ENCODE measurements around the gene CNTNAP1. TPM values are rescaled to one million over a fixed set of nuclear protein-coding genes. Genes with fewer than 3 reads are reported as not detected.
"Not testable (repeated sequence)": the region's sequence is repeated elsewhere in the genome, so short reads cannot be mapped to it uniquely, and the experiment has no call there.

CNTNAP1 gene
- total RNA-seq, 1 experiment from 2014 or later, result 6.4 TPM

DNA sequence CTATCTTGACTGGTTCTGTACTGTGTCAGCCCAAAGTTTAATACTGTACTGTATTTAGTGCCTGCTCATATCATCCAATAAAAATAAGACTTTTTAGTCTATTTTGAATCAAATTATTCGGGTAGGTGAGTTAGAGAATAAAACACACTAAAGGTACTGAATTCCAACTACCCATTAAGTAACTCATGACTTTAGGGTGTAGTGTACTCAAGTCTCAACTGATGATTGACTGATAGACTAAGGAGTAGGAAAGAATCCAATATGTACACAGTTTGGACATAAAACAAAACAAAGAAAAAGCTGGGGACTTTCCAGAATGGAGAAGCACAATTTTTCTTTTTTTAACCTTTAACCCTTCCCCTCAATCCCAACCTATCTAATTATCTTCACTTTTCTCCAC lies 58.4 kb downstream of the CNTNAP1 start:
- DNase-seq (ENCODE audit: low read depth, low spot score), result no peak
- intact Hi-C loops (cut with micrococcal nuclease), result no loop called here
- ChIA-PET RAD21 (ENCODE audit: low non-redundant PET in 1 of 2, low total read pairs in 2 of 2, uncharacterized antibody in 2 of 2, unreplicated experiment in 2 of 2) (no interaction called here), POLR2A (no interaction called here), CTCF (no interaction called here)
- Histone ChIP-seq H3K4me2 (ENCODE audit: low read length) (no peak overlapping the region), H3K27ac (ENCODE audit: low read depth, low read length) (no peak overlapping the region), H3K4me1 (ENCODE audit: control insufficient read depth in 1 of 2, insufficient read depth in 2 of 2, low read length in 2 of 2) (peaks cover 7 to 14% of the 10 kb centered on the region in 2 experiments), H3K9me2 (ENCODE audit: insufficient read depth) (no peaks in the 10 kb centered on the region), H3K9me3 (ENCODE audit: control insufficient read depth in 1 of 2, insufficient read depth in 1 of 2, low read depth in 1 of 2, low read length in 2 of 2) (no peaks in the 10 kb centered on the region), H3K36me3 (ENCODE audit: control insufficient read depth in 1 of 2, insufficient read depth in 2 of 2, low read length in 2 of 2) (no peaks in the 10 kb centered on the region), H3K27me3 (ENCODE audit: insufficient read depth, low read length) (no peaks in the 10 kb centered on the region), H3K4me3 (replicated peaks in 1 of 2; ENCODE audit: low read depth in 1 of 2, low read length in 2 of 2) (no peak overlapping the region), H4K20me1 (ENCODE audit: insufficient read depth) (no peaks in the 10 kb centered on the region), H3K9ac (ENCODE audit: low read length) (no peak overlapping the region), H3K79me2 (ENCODE audit: insufficient read depth, low read length) (peaks cover 23% of the 10 kb centered on the region), H2AFZ (ENCODE audit: low read depth, low read length, poor library complexity, severe bottlenecking) (no peak overlapping the region)
- BruUV-seq (replicated peaks), result no TSS peak
- TF ChIP-seq FOSL1 (IDR thresholded peaks at IDR 0.05; ENCODE audit: low read depth), result no peak
- no peak for TF ChIP-seq JUND (IDR thresholded peaks at IDR 0.05)
- no peak for TF ChIP-seq POLR2AphosphoS5 (IDR thresholded peaks at IDR 0.05; ENCODE audit: low read depth, low read length)
- no peak for TF ChIP-seq SRF (IDR thresholded peaks at IDR 0.05; ENCODE audit: low read depth)
- no peak for TF ChIP-seq EZH2phosphoT487 (IDR thresholded peaks at IDR 0.05; ENCODE audit: borderline replicate concordance)
- TF ChIP-seq TCF7L2 (IDR thresholded peaks at IDR 0.05; ENCODE audit: borderline replicate concordance, extremely low read depth, insufficient read depth, insufficient read length), result no peak
- no peak for TF ChIP-seq CBX3 (IDR thresholded peaks at IDR 0.05; ENCODE audit: low read depth)
- TF ChIP-seq YY1 (IDR thresholded peaks at IDR 0.05; ENCODE audit: extremely low read depth, insufficient replicate concordance, low read depth, low read length), result no peak
- no peak for TF ChIP-seq SP1 (IDR thresholded peaks at IDR 0.05; ENCODE audit: low read depth)
- no peak for TF ChIP-seq ZNF274 (IDR thresholded peaks at IDR 0.05; ENCODE audit: low read depth, low read length)
- TF ChIP-seq, protein P1, sequence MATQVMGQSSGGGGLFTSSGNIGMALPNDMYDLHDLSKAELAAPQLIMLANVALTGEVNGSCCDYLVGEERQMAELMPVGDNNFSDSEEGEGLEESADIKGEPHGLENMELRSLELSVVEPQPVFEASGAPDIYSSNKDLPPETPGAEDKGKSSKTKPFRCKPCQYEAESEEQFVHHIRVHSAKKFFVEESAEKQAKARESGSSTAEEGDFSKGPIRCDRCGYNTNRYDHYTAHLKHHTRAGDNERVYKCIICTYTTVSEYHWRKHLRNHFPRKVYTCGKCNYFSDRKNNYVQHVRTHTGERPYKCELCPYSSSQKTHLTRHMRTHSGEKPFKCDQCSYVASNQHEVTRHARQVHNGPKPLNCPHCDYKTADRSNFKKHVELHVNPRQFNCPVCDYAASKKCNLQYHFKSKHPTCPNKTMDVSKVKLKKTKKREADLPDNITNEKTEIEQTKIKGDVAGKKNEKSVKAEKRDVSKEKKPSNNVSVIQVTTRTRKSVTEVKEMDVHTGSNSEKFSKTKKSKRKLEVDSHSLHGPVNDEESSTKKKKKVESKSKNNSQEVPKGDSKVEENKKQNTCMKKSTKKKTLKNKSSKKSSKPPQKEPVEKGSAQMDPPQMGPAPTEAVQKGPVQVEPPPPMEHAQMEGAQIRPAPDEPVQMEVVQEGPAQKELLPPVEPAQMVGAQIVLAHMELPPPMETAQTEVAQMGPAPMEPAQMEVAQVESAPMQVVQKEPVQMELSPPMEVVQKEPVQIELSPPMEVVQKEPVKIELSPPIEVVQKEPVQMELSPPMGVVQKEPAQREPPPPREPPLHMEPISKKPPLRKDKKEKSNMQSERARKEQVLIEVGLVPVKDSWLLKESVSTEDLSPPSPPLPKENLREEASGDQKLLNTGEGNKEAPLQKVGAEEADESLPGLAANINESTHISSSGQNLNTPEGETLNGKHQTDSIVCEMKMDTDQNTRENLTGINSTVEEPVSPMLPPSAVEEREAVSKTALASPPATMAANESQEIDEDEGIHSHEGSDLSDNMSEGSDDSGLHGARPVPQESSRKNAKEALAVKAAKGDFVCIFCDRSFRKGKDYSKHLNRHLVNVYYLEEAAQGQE (IDR thresholded peaks at IDR 0.05; ENCODE audit: low read depth), result no peak
- TF ChIP-seq, protein P2, sequence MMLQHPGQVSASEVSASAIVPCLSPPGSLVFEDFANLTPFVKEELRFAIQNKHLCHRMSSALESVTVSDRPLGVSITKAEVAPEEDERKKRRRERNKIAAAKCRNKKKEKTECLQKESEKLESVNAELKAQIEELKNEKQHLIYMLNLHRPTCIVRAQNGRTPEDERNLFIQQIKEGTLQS (IDR thresholded peaks at IDR 0.05), result no peak
- ATAC-seq, result no peak

DNA sequence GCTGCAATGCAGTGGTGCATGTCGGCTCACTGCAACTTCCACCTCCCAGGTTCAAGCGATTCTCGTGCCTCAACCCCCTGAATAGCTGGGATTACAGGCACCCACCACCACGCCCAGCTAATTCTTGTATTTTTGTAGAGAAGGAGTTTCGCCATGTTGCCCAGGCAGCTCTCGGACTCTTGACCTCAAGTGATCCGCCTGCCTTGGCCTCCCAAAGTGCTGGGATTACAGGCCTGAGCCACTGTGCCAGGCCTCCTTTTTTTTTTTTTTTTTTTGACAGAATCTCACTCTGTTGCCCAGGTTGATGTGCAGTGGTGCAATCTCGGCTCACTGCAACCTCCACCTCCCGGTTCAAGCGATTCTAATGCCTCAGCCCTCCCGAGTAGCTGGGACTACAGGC lies 60.6 kb downstream of the CNTNAP1 start:
- RAD21 ChIA-PET (ENCODE audit: low non-redundant PET in 1 of 2, low total read pairs in 2 of 2, uncharacterized antibody in 2 of 2, unreplicated experiment in 2 of 2); H3K9me3 ChIP-seq (ENCODE audit: control insufficient read depth in 1 of 2, insufficient read depth in 1 of 2, low read depth in 1 of 2, low read length in 2 of 2); BruUV-seq (replicated peaks); CTCF ChIA-PET; DNase-seq (ENCODE audit: low read depth, low spot score); H3K4me2 ChIP-seq (ENCODE audit: low read length); H3K36me3 ChIP-seq (ENCODE audit: control insufficient read depth in 1 of 2, insufficient read depth in 2 of 2, low read length in 2 of 2); intact Hi-C loops (cut with micrococcal nuclease); H3K4me3 ChIP-seq (replicated peaks in 1 of 2; ENCODE audit: low read depth in 1 of 2, low read length in 2 of 2); H4K20me1 ChIP-seq (ENCODE audit: insufficient read depth); H3K9me2 ChIP-seq (ENCODE audit: insufficient read depth); H3K27ac ChIP-seq (ENCODE audit: low read depth, low read length); H2AFZ ChIP-seq (ENCODE audit: low read depth, low read length, poor library complexity, severe bottlenecking); H3K9ac ChIP-seq (ENCODE audit: low read length); H3K27me3 ChIP-seq (ENCODE audit: insufficient read depth, low read length); ATAC-seq: not testable (repeated sequence)
- Histone ChIP-seq H3K79me2 (ENCODE audit: insufficient read depth, low read length) (peaks cover 23% of the 10 kb centered on the region), H3K4me1 (ENCODE audit: control insufficient read depth in 1 of 2, insufficient read depth in 2 of 2, low read length in 2 of 2) (peaks cover 7 to 14% of the 10 kb centered on the region in 2 experiments)
- POLR2A ChIA-PET, result interaction anchor here (1.0 kb wide), 1 partner anchor 30 kb away, joined by 5 read pairs; the partner anchor contains the start of gene VPS25
